GM12878 (cell line): ENCODE results near the gene PFDN4. TPM values are rescaled to one million over a fixed set of nuclear protein-coding genes. Genes with fewer than 3 reads are reported as not detected.

ENCODE experiments used
- FOXM1 ChIP-seq: IDR thresholded peaks from 2 replicates; pipeline ENCODE4 v1.6.1; 2012; ENCODE audit warnings: low read depth, mild to moderate bottlenecking, inconsistent platforms, low read length, moderate library complexity
- MEF2A ChIP-seq: IDR thresholded peaks from 2 replicates; pipeline ENCODE4 v1.6.1; 2011; ENCODE audit warnings: low read depth, mild to moderate bottlenecking, low read length, moderate library complexity; ENCODE audit not compliant: insufficient read depth
- NR2C1 ChIP-seq: fragments of 450-650 bp; IDR thresholded peaks from 2 replicates; pipeline ENCODE4 v1.6.1; 2017; ENCODE audit warnings: antibody characterized with exemption, mild to moderate bottlenecking, moderate library complexity
- NR2F1 ChIP-seq: fragments of 450-650 bp; conservative IDR thresholded peaks from 2 replicates; pipeline ENCODE4 v1.6.1; 2017; ENCODE audit warnings: mild to moderate bottlenecking
- RBBP5 ChIP-seq: fragments of 200-600 bp; sonication (generic); conservative IDR thresholded peaks from 2 replicates; pipeline ENCODE4 v1.6.1; 2016
- RELA ChIP-seq: fragments of 450-650 bp; IDR thresholded peaks from 2 replicates; pipeline ENCODE4 v1.8.0; 2014; ENCODE audit warnings: borderline replicate concordance; ENCODE audit not compliant: partially characterized antibody
- SMC3 ChIP-seq: IDR thresholded peaks from 2 replicates; pipeline ENCODE4 v1.6.1; 2011; ENCODE audit warnings: low read length, improper control_type of control experiment, borderline replicate concordance
- SRF ChIP-seq, 2 experiments: IDR thresholded peaks; 2 replicates each; pipeline ENCODE4 v1.6.1; 2011; ENCODE audit warnings: low read depth in 2 of 2, low read length in 2 of 2, mild to moderate bottlenecking in 1 of 2, moderate library complexity in 1 of 2
- STAT1 ChIP-seq: fragments of 450-650 bp; conservative IDR thresholded peaks from 2 replicates; pipeline ENCODE4 v1.6.1; 2014; ENCODE audit warnings: antibody characterized with exemption, mild to moderate bottlenecking
- TAF1 ChIP-seq: IDR thresholded peaks from 2 replicates; pipeline ENCODE4 v1.6.1; 2011; ENCODE audit warnings: mild to moderate bottlenecking, low read depth, low read length, borderline replicate concordance
- WRNIP1 ChIP-seq: IDR thresholded peaks from 2 replicates; pipeline ENCODE4 v1.6.1; 2011; ENCODE audit warnings: low read depth, low read length, improper control_type of control experiment, borderline replicate concordance
- ZNF274 ChIP-seq: IDR thresholded peaks from one replicate; pipeline ENCODE4 v1.8.0; 2011; ENCODE audit not compliant: insufficient read length, insufficient read depth
- polyA plus RNA-seq, 11 experiments: library from polyadenylated mRNA; depleted of rRNA in 4 of 11; unstranded in 6 of 11; stranded (reverse) in 5 of 11; fragments of >200 nt; fragmentation: Nextera tagmentation in 4 of 11; fragmentation: Illumina TruSeq in 1 of 11; extraction: Ambion mirVana in 4 of 11; extraction: Trizol in 1 of 11; gene quantifications; 1 replicate in 1 of 11; 2 replicates in 10 of 11; pipeline versions ENCODE4 v1.2.1 to v1.2.3, GENCODE V29; 2011 to 2016; ENCODE audit warnings: inconsistent platforms in 2 of 11, missing spikeins in 2 of 11, low read depth in 1 of 11
- total RNA-seq, 4 experiments: library from RNA; depleted of rRNA in 3 of 4; stranded (reverse); fragments of >200 nt in 3 of 4; fragmentation: Illumina TruSeq in 1 of 4; extraction: Trizol in 1 of 4; gene quantifications; 2 replicates each; pipeline versions ENCODE4 v1.2.1 to v1.2.3, GENCODE V29; 2013 to 2021
- TF ChIP-seq, protein P1 (sequence below): fragments of 450-650 bp; IDR thresholded peaks from 2 replicates; pipeline ENCODE4 v1.6.1; 2016; ENCODE audit warnings: mild to moderate bottlenecking
- TF ChIP-seq, protein P2 (sequence below): fragments of 450-650 bp; IDR thresholded peaks from 2 replicates; pipeline ENCODE4 v1.6.1; 2017; ENCODE audit warnings: mild to moderate bottlenecking, low read depth, inconsistent platforms; ENCODE audit not compliant: poor library complexity, severe bottlenecking

The PFDN4 gene
- total and polyA plus RNA-seq, 10 of the 15 experiments (the other 5 are each of a cell fraction or from before 2014, with no cell fraction given), result 36.9 to 136 (median 82.8) TPM

DNA sequence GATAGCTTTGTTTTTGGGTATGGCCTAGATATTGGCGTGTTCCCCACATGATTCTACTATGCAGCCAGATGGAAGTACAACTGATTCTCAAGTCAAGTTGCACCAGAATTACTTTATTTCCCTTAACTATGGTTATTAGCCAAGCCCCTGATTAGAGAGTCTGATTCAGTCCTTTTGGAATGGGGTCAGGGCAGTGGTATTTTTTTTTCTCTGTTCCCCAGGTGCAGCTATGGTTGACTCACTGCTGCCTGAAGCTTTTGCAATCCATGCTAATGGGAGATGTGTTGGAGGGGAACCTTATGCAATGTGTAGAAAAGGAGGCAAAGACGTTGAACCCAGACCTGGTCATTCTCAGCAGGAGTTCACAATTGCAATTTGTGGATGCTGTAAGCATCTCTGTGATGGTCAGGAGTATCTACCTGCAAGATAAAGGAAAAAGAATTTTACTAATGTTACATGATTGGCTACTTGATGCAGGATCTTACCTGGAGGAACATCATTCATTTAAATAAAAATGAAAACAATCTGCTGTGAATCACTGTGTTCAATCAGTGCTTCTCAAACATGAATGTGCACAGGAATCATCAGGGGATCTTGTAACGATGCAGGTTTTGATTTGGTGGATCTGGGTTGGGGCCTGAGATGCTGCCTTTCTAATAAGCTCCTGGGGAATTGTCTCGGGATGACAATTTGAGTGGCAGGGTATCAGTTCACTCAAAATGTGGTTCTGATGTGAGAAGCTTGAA lies 49.4 kb downstream of the PFDN4 start (continued):
- TF ChIP-seq, protein P1, sequence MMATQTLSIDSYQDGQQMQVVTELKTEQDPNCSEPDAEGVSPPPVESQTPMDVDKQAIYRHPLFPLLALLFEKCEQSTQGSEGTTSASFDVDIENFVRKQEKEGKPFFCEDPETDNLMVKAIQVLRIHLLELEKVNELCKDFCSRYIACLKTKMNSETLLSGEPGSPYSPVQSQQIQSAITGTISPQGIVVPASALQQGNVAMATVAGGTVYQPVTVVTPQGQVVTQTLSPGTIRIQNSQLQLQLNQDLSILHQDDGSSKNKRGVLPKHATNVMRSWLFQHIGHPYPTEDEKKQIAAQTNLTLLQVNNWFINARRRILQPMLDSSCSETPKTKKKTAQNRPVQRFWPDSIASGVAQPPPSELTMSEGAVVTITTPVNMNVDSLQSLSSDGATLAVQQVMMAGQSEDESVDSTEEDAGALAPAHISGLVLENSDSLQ, result no peak
- no peak for TF ChIP-seq RELA
- no peak for TF ChIP-seq FOXM1
- TF ChIP-seq NR2F1, result no peak
- TF ChIP-seq STAT1, result no peak
- TF ChIP-seq SMC3, result no peak
- TF ChIP-seq, protein P2, sequence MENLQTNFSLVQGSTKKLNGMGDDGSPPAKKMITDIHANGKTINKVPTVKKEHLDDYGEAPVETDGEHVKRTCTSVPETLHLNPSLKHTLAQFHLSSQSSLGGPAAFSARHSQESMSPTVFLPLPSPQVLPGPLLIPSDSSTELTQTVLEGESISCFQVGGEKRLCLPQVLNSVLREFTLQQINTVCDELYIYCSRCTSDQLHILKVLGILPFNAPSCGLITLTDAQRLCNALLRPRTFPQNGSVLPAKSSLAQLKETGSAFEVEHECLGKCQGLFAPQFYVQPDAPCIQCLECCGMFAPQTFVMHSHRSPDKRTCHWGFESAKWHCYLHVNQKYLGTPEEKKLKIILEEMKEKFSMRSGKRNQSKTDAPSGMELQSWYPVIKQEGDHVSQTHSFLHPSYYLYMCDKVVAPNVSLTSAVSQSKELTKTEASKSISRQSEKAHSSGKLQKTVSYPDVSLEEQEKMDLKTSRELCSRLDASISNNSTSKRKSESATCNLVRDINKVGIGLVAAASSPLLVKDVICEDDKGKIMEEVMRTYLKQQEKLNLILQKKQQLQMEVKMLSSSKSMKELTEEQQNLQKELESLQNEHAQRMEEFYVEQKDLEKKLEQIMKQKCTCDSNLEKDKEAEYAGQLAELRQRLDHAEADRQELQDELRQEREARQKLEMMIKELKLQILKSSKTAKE, result no peak
- TF ChIP-seq ZNF274, result no peak
- no peak for TF ChIP-seq TAF1
- TF ChIP-seq MEF2A, result no peak
- no peak for TF ChIP-seq NR2C1
- no peak for TF ChIP-seq RBBP5
- no peak for TF ChIP-seq SRF (IDR thresholded peaks at IDR 0.05; ENCODE audit: low read depth in 2 of 2, low read length in 2 of 2)
- TF ChIP-seq WRNIP1, result no peak
